ENCODE data around the gene MARS2.
A peak's percentile ranks its signal among the peaks of the same experiment; 100 is the strongest.

The MARS2 gene

GRCh38 chr2:197674060-197674459 lies 31.1 kb upstream of the MARS2 start (continued):
- TF ChIP-seq ZNF280C (tag by site-specific recombination; IDR thresholded peaks at IDR 0.05) = no peak
- TF ChIP-seq ZNF37A (tag by site-specific recombination; IDR thresholded peaks at IDR 0.05) = no peak
- TF ChIP-seq ZNF175 (tag by site-specific recombination; IDR thresholded peaks at IDR 0.05) = no peak
- no peak for TF ChIP-seq ZNF530 (tag by site-specific recombination; IDR thresholded peaks at IDR 0.05; ENCODE audit: low read depth)
- TF ChIP-seq ZNF549 (tag by site-specific recombination; IDR thresholded peaks at IDR 0.05) = no peak

- no peak for TF ChIP-seq ZFP37 (tag by site-specific recombination; IDR thresholded peaks at IDR 0.05)
- H3K4me3 ChIP-seq (ENCODE audit: low read depth, low read length) = no peak overlapping the region
- POLR2A ChIA-PET = no interaction called here
- CTCF ChIA-PET = interaction anchor here (0.7 kb wide), 1 partner anchor 9 kb away, joined by 3 read pairs; no protein-coding TSS in a partner anchor
- H3K36me3 ChIP-seq (ENCODE audit: control insufficient read depth in 2 of 2, insufficient read depth in 1 of 2, low read length in 2 of 2) = no peaks in the 10 kb centered on the region
- no peaks in the 10 kb centered on the region for H3K9me3 ChIP-seq (ENCODE audit: control insufficient read depth, insufficient read depth, low read depth, low read length)
- H3K4me1 ChIP-seq (ENCODE audit: control insufficient read depth, insufficient read depth, low read length) = peaks cover 9% of the 10 kb centered on the region
- H3K27ac ChIP-seq (ENCODE audit: extremely low read depth, low read depth, low read length) = no peak overlapping the region
Measured at GRCh38 chr2:197674591-197674990, 30.6 kb upstream of the MARS2 start.

- ChIA-PET POLR2A (no interaction called here), CTCF (interaction anchor here (0.5 kb wide), 1 partner anchor 33 kb away, joined by 3 read pairs; no protein-coding TSS in a partner anchor)
- no peak for TF ChIP-seq MEIS1 (CRISPR knock-in tag; IDR thresholded peaks at IDR 0.05; ENCODE audit: borderline replicate concordance)
- TF ChIP-seq PBX3 (CRISPR knock-in tag; IDR thresholded peaks at IDR 0.05) = no peak
- peaks cover 9% of the 10 kb centered on the region for H3K4me1 ChIP-seq (ENCODE audit: control insufficient read depth, insufficient read depth, low read length)
- no peaks in the 10 kb centered on the region for H3K36me3 ChIP-seq (ENCODE audit: control insufficient read depth in 2 of 2, insufficient read depth in 1 of 2, low read length in 2 of 2)
- no peaks in the 10 kb centered on the region for H3K9me3 ChIP-seq (ENCODE audit: control insufficient read depth, insufficient read depth, low read depth, low read length)
- no peak within 1 kb of the TSS for H3K4me3 ChIP-seq (ENCODE audit: low read depth, low read length)
- H3K27ac ChIP-seq (ENCODE audit: extremely low read depth, low read depth, low read length) = no peak within 1 kb of the TSS
Measured at GRCh38 chr2:197675246-197675645, 29.9 kb upstream of the MARS2 start, which contains the start of gene RFTN2. Gene RFTN2 (minus strand): TSS chr2:197675587. CDS start chr2:197675458, 129 bp downstream.

- Histone ChIP-seq H3K9me3 (ENCODE audit: control insufficient read depth, insufficient read depth, low read depth, low read length) (no peaks in the 10 kb centered on the region), H3K27ac (ENCODE audit: extremely low read depth, low read depth, low read length) (no peak overlapping the region), H3K4me1 (ENCODE audit: control insufficient read depth, insufficient read depth, low read length) (peaks cover 9% of the 10 kb centered on the region), H3K4me3 (ENCODE audit: low read depth, low read length) (no peak overlapping the region), H3K36me3 (ENCODE audit: control insufficient read depth in 2 of 2, insufficient read depth in 1 of 2, low read length in 2 of 2) (no peaks in the 10 kb centered on the region)
- TF ChIP-seq ZNF26 (tag by site-specific recombination; IDR thresholded peaks at IDR 0.05) (no peak), ZNF501 (tag by site-specific recombination; IDR thresholded peaks at IDR 0.05) (no peak), ZNF76 (tag by site-specific recombination; IDR thresholded peaks at IDR 0.05; ENCODE audit: borderline replicate concordance, low read depth) (no peak), PRDM1 (tag by site-specific recombination; IDR thresholded peaks at IDR 0.05) (peak; percentile 80), CTCF (tag by site-specific recombination; IDR thresholded peaks at IDR 0.05) (no peak), REPIN1 (tag by site-specific recombination; IDR thresholded peaks at IDR 0.05; ENCODE audit: low read depth) (no peak), ZNF561 (tag by site-specific recombination; IDR thresholded peaks at IDR 0.05; ENCODE audit: borderline replicate concordance) (no peak), ZNF596 (tag by site-specific recombination; IDR thresholded peaks at IDR 0.05) (peak; percentile 94), ZNF366 (tag by site-specific recombination; conservative IDR thresholded peaks at IDR 0.05) (0 out of 2 replicates have a peak, but pooled peaks have one; percentile 18)
- ChIA-PET POLR2A (no interaction called here), CTCF (interaction anchor here (0.5 to 0.7 kb wide), 2 partner anchors 9 to 32 kb away, joined by 3 read pairs; no protein-coding TSS in a partner anchor)
Measured at GRCh38 chr2:197675711-197676188, 29.4 kb upstream of the MARS2 start.
